ENCODE measurements around the gene USH2A.

USH2A gene

GRCh38 chr1:215835951-215836350 lies 587.3 kb downstream of the USH2A start:
- DNase-seq = no peak

GRCh38 chr1:215833941-215834729 lies 589.1 kb downstream of the USH2A start:
- DNase-seq = no peak

GRCh38 chr1:215830226-215830810 lies 592.9 kb downstream of the USH2A start:
- DNase-seq = no peak

GRCh38 chr1:215825056-215825455 lies 598.2 kb downstream of the USH2A start:
- DNase-seq = no peak

GRCh38 chr1:215824245-215824644 lies 599.0 kb downstream of the USH2A start:
- no peak for DNase-seq

GRCh38 chr1:215819114-215819513 lies 604.1 kb downstream of the USH2A start:
- no peak for DNase-seq

GRCh38 chr1:215807911-215808436 lies 615.3 kb downstream of the USH2A start:
- DNase-seq = no peak

- no peak for DNase-seq
Observed at GRCh38 chr1:215807218-215807617, 616.0 kb downstream of the USH2A start.

GRCh38 chr1:215797859-215798258 lies 625.4 kb downstream of the USH2A start:
- no peak for DNase-seq

- no peak for DNase-seq
Observed at GRCh38 chr1:215794156-215794555, 629.1 kb downstream of the USH2A start.

GRCh38 chr1:215793180-215793579 lies 630.1 kb downstream of the USH2A start:
- DNase-seq = no peak

- DNase-seq = no peak
Observed at GRCh38 chr1:215792446-215792845, 630.8 kb downstream of the USH2A start.

- DNase-seq = no peak
Observed at GRCh38 chr1:215789981-215790380, 633.3 kb downstream of the USH2A start.

GRCh38 chr1:215786997-215787396 lies 636.3 kb downstream of the USH2A start:
- DNase-seq = no peak

GRCh38 chr1:215780641-215781040 lies 642.6 kb downstream of the USH2A start:
- no peak for DNase-seq

GRCh38 chr1:215780139-215780538 lies 643.1 kb downstream of the USH2A start:
- no peak for DNase-seq

GRCh38 chr1:215779729-215780128 lies 643.5 kb downstream of the USH2A start:
- no peak for DNase-seq

- DNase-seq = no peak
Observed at GRCh38 chr1:215777370-215777925, 645.8 kb downstream of the USH2A start.

- no peak for DNase-seq
Observed at GRCh38 chr1:215776336-215776735, 646.9 kb downstream of the USH2A start.

- no peak for DNase-seq
Observed at GRCh38 chr1:215772151-215772550, 651.1 kb downstream of the USH2A start.

GRCh38 chr1:215768303-215768702 lies 654.9 kb downstream of the USH2A start:
- DNase-seq = no peak

GRCh38 chr1:215767761-215768160 lies 655.5 kb downstream of the USH2A start:
- DNase-seq = no peak

- no peak for DNase-seq
Observed at GRCh38 chr1:215766521-215766920, 656.7 kb downstream of the USH2A start.

- DNase-seq = no peak
Observed at GRCh38 chr1:215765833-215766232, 657.4 kb downstream of the USH2A start.

All from activated naive CD4-positive, alpha-beta T cell treated with anti-CD3 and anti-CD28 coated beads, Interleukin-2, amount 50 U/mL, for 16 hours (primary cell).